ENCODE results near the gene ACOT9. TPM values are rescaled to one million over a fixed set of nuclear protein-coding genes. Genes with fewer than 3 reads are reported as not detected.

ACOT9 gene, protein sequence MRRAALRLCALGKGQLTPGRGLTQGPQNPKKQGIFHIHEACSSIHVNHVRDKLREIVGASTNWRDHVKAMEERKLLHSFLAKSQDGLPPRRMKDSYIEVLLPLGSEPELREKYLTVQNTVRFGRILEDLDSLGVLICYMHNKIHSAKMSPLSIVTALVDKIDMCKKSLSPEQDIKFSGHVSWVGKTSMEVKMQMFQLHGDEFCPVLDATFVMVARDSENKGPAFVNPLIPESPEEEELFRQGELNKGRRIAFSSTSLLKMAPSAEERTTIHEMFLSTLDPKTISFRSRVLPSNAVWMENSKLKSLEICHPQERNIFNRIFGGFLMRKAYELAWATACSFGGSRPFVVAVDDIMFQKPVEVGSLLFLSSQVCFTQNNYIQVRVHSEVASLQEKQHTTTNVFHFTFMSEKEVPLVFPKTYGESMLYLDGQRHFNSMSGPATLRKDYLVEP
- total RNA-seq (2014; rRNA removed) (66.2 and 75.6 TPM in 2 replicates), Bru-seq, nascent RNA (percentile 78 among the genes with signal in this experiment), BruChase-seq, experiment 1, labeled RNA remaining after a 6-hour chase (percentile 81 among the genes with signal in this experiment), BruChase-seq, experiment 2, labeled RNA remaining after a 2-hour chase (percentile 77 among the genes with signal in this experiment)
- long read RNA-seq, transcript ACOT9-204 (16 exons, 3,117 nt): major isoform, 66 of 112 reads
- long read RNA-seq, transcript ACOT9-201 (15 exons, 1,675 nt): minor isoform, 8 of 112 reads
- long read RNA-seq, partial matches to known transcripts: 15 of 112 reads
- long read RNA-seq, other reads (novel, unspliced or antisense): 22 of 112 reads

DNA sequence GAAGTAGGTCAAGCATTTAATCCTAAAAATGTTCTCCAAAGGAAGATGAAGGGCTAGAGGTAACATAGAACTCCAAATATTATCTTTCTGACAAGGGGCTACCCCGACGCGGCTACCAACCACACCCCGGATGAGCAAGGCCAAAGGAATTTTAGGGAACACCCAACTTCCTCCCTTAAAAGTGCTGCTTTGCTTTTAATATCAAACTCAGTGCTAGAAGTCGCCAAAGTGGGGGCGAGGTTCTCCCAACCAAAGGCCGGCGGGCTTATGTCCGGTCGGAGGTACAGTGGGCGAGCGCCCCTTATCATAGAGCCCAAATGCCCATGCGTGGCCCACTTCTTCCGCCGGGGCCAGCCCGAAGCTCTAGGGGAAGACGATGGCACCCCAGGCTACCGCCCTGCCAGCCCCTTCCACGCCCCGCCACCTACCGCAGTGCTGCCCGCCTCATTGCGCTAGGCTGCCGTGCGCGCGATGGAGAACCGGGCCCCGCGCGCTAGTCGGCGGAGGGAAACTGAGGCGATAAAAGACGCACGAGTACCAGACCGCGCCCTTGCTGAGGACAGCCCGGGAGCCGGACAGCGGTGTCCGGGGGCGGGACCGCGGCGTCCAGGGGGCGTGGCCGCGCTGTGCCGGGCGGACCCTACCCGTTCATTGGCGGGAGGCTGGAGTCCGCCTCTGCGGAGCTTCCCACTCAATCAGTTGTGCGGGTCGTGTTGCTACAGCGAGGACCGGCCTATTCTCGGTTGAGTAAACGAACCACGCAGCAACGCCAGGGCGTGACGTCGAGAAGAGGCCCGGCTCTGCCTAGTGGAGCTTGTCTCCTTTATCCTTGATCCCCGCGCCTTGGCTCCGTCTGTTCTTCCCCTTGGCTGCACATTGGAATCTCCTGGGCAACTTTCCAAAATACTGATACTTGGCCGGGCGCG, at the start of gene ACOT9:
Gene ACOT9, minus strand, starts transcription at position 580 of the 926 bp plus-strand sequence. Its CDS starts 132 bp downstream, at position 448.
- no peaks in the 10 kb centered on the region for H3F3A ChIP-seq (ENCODE audit: low read length, unreplicated experiment)
- H2AFZ ChIP-seq (ENCODE audit: low read length): peak within 1 kb of the TSS; percentile 69
- H3K79me2 ChIP-seq (ENCODE audit: low read length): peaks cover 50% of the 10 kb centered on the region
- ATAC-seq: peak; percentile 96
- no peaks in the 10 kb centered on the region for H3K9me2 ChIP-seq (replicated peaks; ENCODE audit: low read length)
- H3K36me3 ChIP-seq (ENCODE audit: low read depth, low read length): no peaks in the 10 kb centered on the region
- peak within 1 kb of the TSS; percentile 96 for H3K9ac ChIP-seq (ENCODE audit: low read length)
- peak within 1 kb of the TSS; percentile 85 for H3K4me2 ChIP-seq (ENCODE audit: low read length)
- peaks cover 11% of the 10 kb centered on the region for H3K4me1 ChIP-seq (ENCODE audit: insufficient read depth, low read length)
- H3K27me3 ChIP-seq (ENCODE audit: low read length): no peaks in the 10 kb centered on the region
- TF ChIP-seq EZH2 (IDR thresholded peaks at IDR 0.05; ENCODE audit: low read length, unreplicated experiment) (no peak), EZH2phosphoT487 (IDR thresholded peaks at IDR 0.05; ENCODE audit: borderline replicate concordance, low read length) (no peak)
- TF ChIP-seq, protein P1, sequence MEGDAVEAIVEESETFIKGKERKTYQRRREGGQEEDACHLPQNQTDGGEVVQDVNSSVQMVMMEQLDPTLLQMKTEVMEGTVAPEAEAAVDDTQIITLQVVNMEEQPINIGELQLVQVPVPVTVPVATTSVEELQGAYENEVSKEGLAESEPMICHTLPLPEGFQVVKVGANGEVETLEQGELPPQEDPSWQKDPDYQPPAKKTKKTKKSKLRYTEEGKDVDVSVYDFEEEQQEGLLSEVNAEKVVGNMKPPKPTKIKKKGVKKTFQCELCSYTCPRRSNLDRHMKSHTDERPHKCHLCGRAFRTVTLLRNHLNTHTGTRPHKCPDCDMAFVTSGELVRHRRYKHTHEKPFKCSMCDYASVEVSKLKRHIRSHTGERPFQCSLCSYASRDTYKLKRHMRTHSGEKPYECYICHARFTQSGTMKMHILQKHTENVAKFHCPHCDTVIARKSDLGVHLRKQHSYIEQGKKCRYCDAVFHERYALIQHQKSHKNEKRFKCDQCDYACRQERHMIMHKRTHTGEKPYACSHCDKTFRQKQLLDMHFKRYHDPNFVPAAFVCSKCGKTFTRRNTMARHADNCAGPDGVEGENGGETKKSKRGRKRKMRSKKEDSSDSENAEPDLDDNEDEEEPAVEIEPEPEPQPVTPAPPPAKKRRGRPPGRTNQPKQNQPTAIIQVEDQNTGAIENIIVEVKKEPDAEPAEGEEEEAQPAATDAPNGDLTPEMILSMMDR (conservative IDR thresholded peaks at IDR 0.05; ENCODE audit: low read depth, low read length): no peak
- no peaks in the 10 kb centered on the region for H3K9me3 ChIP-seq (ENCODE audit: low read length)
- peak within 1 kb of the TSS; percentile 96 for H3K4me3 ChIP-seq (ENCODE audit: low read length)
- peaks cover 9% of the 10 kb centered on the region; the same call in 1 of the 2 replicates for H4K20me1 ChIP-seq (ENCODE audit: low read length)
- ChIA-PET CTCF (interaction anchor here (0.6 to 1.1 kb wide), 3 partner anchors 39 to 1096 kb away, joined by 3 to 5 read pairs (median 3); no protein-coding TSS in a partner anchor), POLR2A (ENCODE audit: unreplicated experiment) (interaction anchor here (0.5 to 1.1 kb wide), 10 partner anchors 10 to 1286 kb away, joined by 3 to 7 read pairs (median 4); partner anchors contain the start of gene SAT1)
- TSS peak; percentile 75 for BruUV-seq (replicated peaks)
- H3K27ac ChIP-seq (ENCODE audit: low read length): peak within 1 kb of the TSS; percentile 92
- intact Hi-C loops (cut with micrococcal nuclease): loop anchor here (2.0 kb wide), 2 partner anchors 36 to 160 kb away; no protein-coding TSS in a partner anchor
- DNase-seq: peak; percentile 97

DNA sequence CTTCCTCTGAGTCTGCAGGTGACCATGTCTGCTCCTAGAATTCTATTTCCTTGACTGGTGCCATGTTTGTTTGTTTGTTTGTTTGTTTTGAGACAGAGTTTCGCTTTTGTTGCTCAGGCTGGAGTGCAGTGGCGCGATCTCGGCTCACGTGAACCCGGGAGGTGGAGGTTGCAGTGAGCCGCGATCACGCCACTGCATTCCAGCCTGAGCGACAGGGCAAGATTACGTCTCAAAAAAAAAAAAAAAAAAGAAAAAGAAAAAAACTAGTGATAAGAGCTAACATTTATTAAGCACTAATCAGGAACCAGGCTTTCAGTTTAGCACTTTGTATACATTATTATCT, 47.0 kb upstream of the ACOT9 start:
- H3K27ac ChIP-seq (ENCODE audit: low read length): no peak overlapping the region
- H3K36me3 ChIP-seq (ENCODE audit: low read depth, low read length): peaks cover under 1% of the 10 kb centered on the region; the same call in 1 of the 2 replicates
- H3K27me3 ChIP-seq (ENCODE audit: low read length): no peaks in the 10 kb centered on the region
- no peaks in the 10 kb centered on the region for H3K9me2 ChIP-seq (replicated peaks; ENCODE audit: low read length)
- BruUV-seq (replicated peaks): no TSS peak
- DNase-seq (no peak), ATAC-seq (no peak)
- H4K20me1 ChIP-seq (ENCODE audit: low read length): peaks cover 6% of the 10 kb centered on the region
- H3K4me1 ChIP-seq (ENCODE audit: insufficient read depth, low read length): peaks cover 5% of the 10 kb centered on the region
- H3F3A ChIP-seq (ENCODE audit: low read length, unreplicated experiment): peaks cover 3% of the 10 kb centered on the region
- no peak overlapping the region for H3K9ac ChIP-seq (ENCODE audit: low read length)
- H3K4me3 ChIP-seq (ENCODE audit: low read length): no peak overlapping the region
- peaks cover 6% of the 10 kb centered on the region for H3K79me2 ChIP-seq (ENCODE audit: low read length)
- ChIA-PET POLR2A (ENCODE audit: unreplicated experiment) (no interaction called here), CTCF (no interaction called here)
- TF ChIP-seq EZH2 (IDR thresholded peaks at IDR 0.05; ENCODE audit: low read length, unreplicated experiment) (no peak), EZH2phosphoT487 (IDR thresholded peaks at IDR 0.05; ENCODE audit: borderline replicate concordance, low read length) (no peak)
- TF ChIP-seq, protein P1 (conservative IDR thresholded peaks at IDR 0.05; ENCODE audit: low read depth, low read length): no peak
- no peak overlapping the region for H2AFZ ChIP-seq (ENCODE audit: low read length)
- no peaks in the 10 kb centered on the region for H3K9me3 ChIP-seq (ENCODE audit: low read length)
- no peak overlapping the region for H3K4me2 ChIP-seq (ENCODE audit: low read length)
- intact Hi-C loops (cut with micrococcal nuclease): no loop called here

Measured in PC-3 (cell line).